Hepatocyte (in vitro differentiated cells): ENCODE data around the gene ATP2C2. TPM values are rescaled to one million over a fixed set of nuclear protein-coding genes. Genes with fewer than 3 reads are reported as not detected.

Source experiments
- DNase-seq: peaks from one replicate; pipeline ENCODE4 v3.0.0-alpha.2; 2016; ENCODE audit warnings: low spot score
- H2AFZ ChIP-seq: fragments of 200-600 bp; sonication (generic); 2 replicates; pipeline ENCODE4 v1.6.0; 2016; ENCODE audit warnings: antibody characterized with exemption, mild to moderate bottlenecking
- H3K27ac ChIP-seq: fragments of 200-600 bp; sonication (generic); 2 replicates; pipeline ENCODE4 v1.5.1; 2016; ENCODE audit warnings: mild to moderate bottlenecking
- H3K27me3 ChIP-seq: fragments of 200-600 bp; sonication (generic); 2 replicates; pipeline ENCODE4 v1.6.1; 2016
- H3K36me3 ChIP-seq: fragments of 200-600 bp; sonication (generic); replicated peaks from 2 replicates; pipeline ENCODE4 v1.5.1; 2016; ENCODE audit warnings: low read depth; ENCODE audit not compliant: insufficient read depth
- H3K4me1 ChIP-seq: fragments of 200-600 bp; sonication (generic); 2 replicates; pipeline ENCODE4 v1.5.1; 2016; ENCODE audit warnings: mild to moderate bottlenecking, moderate library complexity; ENCODE audit not compliant: insufficient read depth
- H3K4me2 ChIP-seq: fragments of 200-600 bp; sonication (generic); 2 replicates; pipeline ENCODE4 v1.6.0; 2016
- H3K4me3 ChIP-seq: fragments of 200-600 bp; sonication (generic); 2 replicates; pipeline ENCODE4 v1.5.1; 2016; ENCODE audit warnings: mild to moderate bottlenecking
- H3K79me2 ChIP-seq: fragments of 200-600 bp; sonication (generic); 2 replicates; pipeline ENCODE4 v1.6.0; 2017; ENCODE audit warnings: mild to moderate bottlenecking
- H3K9me2 ChIP-seq: fragments of 200-600 bp; sonication (generic); replicated peaks from 2 replicates; pipeline ENCODE4 v1.6.0; 2017; ENCODE audit warnings: mild to moderate bottlenecking; ENCODE audit not compliant: insufficient read depth
- H3K9me3 ChIP-seq: fragments of 200-600 bp; sonication (generic); 2 replicates; pipeline ENCODE4 v1.5.1; 2016; ENCODE audit warnings: low read depth, mild to moderate bottlenecking
- H4K20me1 ChIP-seq: fragments of 200-600 bp; sonication (generic); 2 replicates; pipeline ENCODE4 v1.6.0; 2016; ENCODE audit warnings: mild to moderate bottlenecking; ENCODE audit not compliant: insufficient read depth, poor library complexity, severe bottlenecking
- CTCF ChIP-seq: fragments of 200-600 bp; sonication (generic); IDR thresholded peaks from 2 replicates; pipeline ENCODE4 v1.5.1; 2016; ENCODE audit warnings: antibody characterized with exemption, mild to moderate bottlenecking; ENCODE audit not compliant: poor library complexity
- EZH2 ChIP-seq: fragments of 200-600 bp; sonication (generic); IDR thresholded peaks from 2 replicates; pipeline ENCODE4 v1.6.1; 2016; ENCODE audit warnings: antibody characterized with exemption, mild to moderate bottlenecking, borderline replicate concordance
- EZH2phosphoT487 ChIP-seq: fragments of 200-600 bp; sonication (generic); IDR thresholded peaks from one replicate; pipeline ENCODE4 v1.6.1; 2018; ENCODE audit warnings: antibody characterized with exemption, mild to moderate bottlenecking, low read depth, moderate library complexity; ENCODE audit not compliant: unreplicated experiment, severe bottlenecking
- WGBS: methylation state at CpG from one replicate; pipeline ENCODE4 v1.1.6; 2016; ENCODE audit warnings: low lambda C conversion rate; ENCODE audit errors: missing lambda C conversion rate; 5-methylcytosine and 5-hydroxymethylcytosine counted together
- polyA plus RNA-seq: library from polyadenylated mRNA; unstranded; fragments of >200 nt; fragmentation: Nextera tagmentation; extraction: Ambion mirVana; gene quantifications from 2 replicates; pipeline ENCODE4 v1.2.1, GENCODE V29; 2016
- total RNA-seq: library from RNA; depleted of rRNA; stranded (reverse); fragments of >200 nt; gene quantifications from 2 replicates; pipeline ENCODE4 v1.2.3, GENCODE V29; 2014

ATP2C2 gene
- total and polyA plus RNA-seq, 2 experiments from 2014 or later: 6.0 to 6.8 TPM

- Histone ChIP-seq H3K27ac (no peak overlapping the region), H4K20me1 (no peaks in the 10 kb centered on the region), H2AFZ (no peak overlapping the region), H3K4me1 (no peaks in the 10 kb centered on the region), H3K36me3 (no peaks in the 10 kb centered on the region), H3K27me3 (no peaks in the 10 kb centered on the region), H3K9me3 (no peaks in the 10 kb centered on the region), H3K9me2 (no peaks in the 10 kb centered on the region), H3K4me2 (no peak overlapping the region), H3K79me2 (no peaks in the 10 kb centered on the region), H3K4me3 (no peak overlapping the region)
- no peak for DNase-seq
- 85% methylated on average over 13 of the region's 14 CpGs for WGBS
- TF ChIP-seq EZH2phosphoT487 (no peak), CTCF (no peak), EZH2 (no peak)
Observed at GRCh38 chr16:84459941-84460405, 91.6 kb downstream of the ATP2C2 start.

GRCh38 chr16:84460406-84461028, 92.2 kb downstream of the ATP2C2 start:
- no peaks in the 10 kb centered on the region for H4K20me1 ChIP-seq
- no peak for TF ChIP-seq CTCF
- TF ChIP-seq EZH2phosphoT487: no peak
- TF ChIP-seq EZH2: no peak
- no peaks in the 10 kb centered on the region for H3K9me3 ChIP-seq
- WGBS: 94% methylated on average over 19 of the region's 20 CpGs
- H3K4me1 ChIP-seq: no peaks in the 10 kb centered on the region
- no peak overlapping the region for H3K27ac ChIP-seq
- H3K9me2 ChIP-seq: no peaks in the 10 kb centered on the region
- no peaks in the 10 kb centered on the region for H3K27me3 ChIP-seq
- no peaks in the 10 kb centered on the region for H3K79me2 ChIP-seq
- no peak overlapping the region for H3K4me2 ChIP-seq
- DNase-seq: no peak
- H3K4me3 ChIP-seq: no peak overlapping the region
- no peaks in the 10 kb centered on the region for H3K36me3 ChIP-seq
- no peak overlapping the region for H2AFZ ChIP-seq

GRCh38 chr16:84461029-84461412, 92.7 kb downstream of the ATP2C2 start:
- WGBS: 89% methylated on average over 8 of the region's 8 CpGs
- TF ChIP-seq CTCF: no peak
- no peak for TF ChIP-seq EZH2phosphoT487
- no peak for TF ChIP-seq EZH2
- H3K4me1 ChIP-seq: no peaks in the 10 kb centered on the region
- no peaks in the 10 kb centered on the region for H3K36me3 ChIP-seq
- no peak overlapping the region for H3K4me2 ChIP-seq
- no peak overlapping the region for H3K4me3 ChIP-seq
- no peaks in the 10 kb centered on the region for H4K20me1 ChIP-seq
- DNase-seq: no peak
- H3K9me2 ChIP-seq: no peaks in the 10 kb centered on the region
- no peaks in the 10 kb centered on the region for H3K9me3 ChIP-seq
- no peaks in the 10 kb centered on the region for H3K79me2 ChIP-seq
- H3K27me3 ChIP-seq: no peaks in the 10 kb centered on the region
- no peak overlapping the region for H3K27ac ChIP-seq
- no peak overlapping the region for H2AFZ ChIP-seq
